Measurements from ENCODE around the gene UROS. TPM values are rescaled to one million over a fixed set of nuclear protein-coding genes. Genes with fewer than 3 reads are reported as not detected.

Gene UROS
- total RNA-seq, 1 experiment from 2014 or later, result 101 TPM

DNA sequence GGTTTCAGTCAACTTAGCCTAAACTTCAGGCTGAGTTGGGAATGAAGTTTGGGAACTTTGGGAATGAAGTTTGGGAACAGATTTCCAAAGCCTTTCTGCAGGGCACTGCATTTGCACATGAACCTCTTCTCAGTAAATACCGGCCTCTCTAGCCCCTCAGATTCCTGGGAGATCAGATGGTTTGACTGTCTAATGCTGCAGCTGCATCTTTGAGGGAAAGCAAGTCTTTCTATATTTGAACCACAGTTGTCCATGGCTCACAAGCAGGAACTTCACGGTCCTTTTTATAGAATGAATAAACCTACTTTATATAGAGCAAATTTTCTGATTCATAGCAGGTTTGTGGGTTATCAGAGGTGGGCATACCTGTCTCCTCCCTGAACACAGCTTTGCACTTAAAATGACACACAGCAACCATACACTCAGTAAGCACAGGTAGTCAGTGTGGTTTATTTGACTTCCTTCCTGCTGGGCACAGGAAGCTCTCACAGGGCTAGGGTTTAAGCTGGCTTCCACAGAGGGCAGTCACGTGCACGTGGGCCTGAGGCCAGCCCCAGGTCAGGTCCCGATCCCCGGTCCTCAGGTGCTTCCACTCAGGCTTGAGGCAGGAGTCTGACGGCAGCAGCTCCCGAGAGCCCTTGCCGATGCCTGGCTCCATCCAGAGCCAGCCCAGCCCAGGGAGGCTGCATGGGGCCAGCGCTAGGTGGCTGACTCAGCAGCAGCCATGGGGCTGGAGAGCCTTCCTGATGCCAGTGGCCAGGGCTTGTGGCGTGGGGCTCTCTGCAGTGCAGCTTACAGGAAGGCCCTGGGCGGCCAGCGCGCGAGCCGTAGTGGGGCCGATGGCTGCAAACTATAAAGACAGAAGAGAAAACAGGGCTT lies 34.7 kb downstream of the UROS start:
- DNase-seq (ENCODE audit: low spot score), result no peak

DNA sequence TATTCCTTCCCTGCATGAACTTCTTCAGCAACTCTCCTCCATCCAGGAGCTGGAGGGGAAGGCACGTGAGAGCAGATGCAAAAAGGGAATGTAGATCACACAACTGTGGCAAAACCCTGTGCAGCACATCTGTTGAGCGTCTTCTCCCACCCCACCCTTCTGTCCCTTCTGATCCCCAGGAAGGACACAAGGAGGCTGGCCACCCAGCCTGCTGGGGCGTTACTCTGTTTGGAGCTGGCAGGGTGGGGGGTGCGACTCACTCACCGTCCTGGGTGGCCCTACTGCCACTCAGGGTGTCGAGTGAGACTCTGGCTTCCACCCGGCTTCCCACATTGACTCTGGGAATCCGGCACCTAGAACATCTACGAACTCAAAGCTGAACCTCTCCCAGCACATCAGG lies 37.3 kb downstream of the UROS start:
- no peak for DNase-seq (ENCODE audit: low spot score)

DNA sequence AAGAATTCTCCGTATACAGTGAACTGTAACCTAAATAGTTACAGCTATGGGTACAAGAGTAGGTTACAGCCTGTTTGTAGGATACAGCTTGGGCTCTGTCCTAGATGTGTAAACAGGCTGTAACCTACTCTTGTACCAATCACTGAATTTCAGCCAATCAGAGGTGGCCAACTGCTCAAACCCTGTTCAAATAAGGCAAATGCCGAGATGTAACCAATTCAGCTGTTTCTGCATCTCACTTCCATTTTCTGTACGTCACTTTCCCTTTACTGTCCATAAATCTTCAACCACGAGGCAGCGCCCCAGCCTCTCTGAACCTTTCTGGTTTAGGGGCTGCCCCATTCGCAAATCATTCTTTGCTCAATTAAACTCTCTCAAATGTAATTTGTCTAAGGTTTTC lies 39.1 kb downstream of the UROS start:
- no peak for DNase-seq (ENCODE audit: low spot score)

DNA sequence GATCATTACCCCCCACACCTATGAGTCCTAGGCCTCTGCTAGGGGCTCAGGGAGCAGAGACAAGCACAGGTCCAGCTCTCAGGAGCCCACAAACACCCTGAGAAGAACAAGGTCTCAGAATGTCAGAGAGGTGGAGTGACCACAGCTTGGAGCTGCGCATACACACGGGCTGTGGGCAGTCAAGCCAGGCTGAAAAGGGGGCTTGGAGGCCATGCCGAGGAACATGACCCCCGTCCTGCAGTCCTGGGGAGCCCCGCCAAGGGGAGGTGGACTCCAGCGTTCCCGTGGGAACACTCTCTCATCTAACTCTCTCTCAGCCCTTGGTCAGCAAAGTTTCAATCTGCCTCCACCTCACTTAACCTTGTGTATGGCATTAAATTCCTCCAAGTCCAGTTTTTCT lies 39.6 kb downstream of the UROS start:
- DNase-seq (ENCODE audit: low spot score), result no peak

DNA sequence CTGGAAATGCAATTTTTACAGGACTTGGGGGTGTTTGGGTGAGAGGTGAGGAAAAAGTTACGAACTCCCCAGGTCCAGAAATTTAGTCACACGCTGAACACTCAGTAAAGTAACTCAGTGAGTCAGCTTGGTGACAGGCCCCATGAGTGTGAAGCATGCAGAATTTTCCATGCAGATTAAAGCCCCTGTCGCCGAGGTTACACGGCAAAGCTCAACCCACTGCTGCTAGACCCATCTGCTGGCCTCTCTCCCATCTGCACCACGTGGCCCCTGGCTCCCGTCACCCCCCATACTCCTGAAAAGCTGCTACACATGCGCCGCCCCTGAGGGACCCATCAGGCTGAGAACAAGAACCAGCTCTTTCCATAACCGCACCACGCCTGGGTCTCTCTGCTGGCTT lies 40.4 kb downstream of the UROS start:
- no peak for DNase-seq (ENCODE audit: low spot score)

DNA sequence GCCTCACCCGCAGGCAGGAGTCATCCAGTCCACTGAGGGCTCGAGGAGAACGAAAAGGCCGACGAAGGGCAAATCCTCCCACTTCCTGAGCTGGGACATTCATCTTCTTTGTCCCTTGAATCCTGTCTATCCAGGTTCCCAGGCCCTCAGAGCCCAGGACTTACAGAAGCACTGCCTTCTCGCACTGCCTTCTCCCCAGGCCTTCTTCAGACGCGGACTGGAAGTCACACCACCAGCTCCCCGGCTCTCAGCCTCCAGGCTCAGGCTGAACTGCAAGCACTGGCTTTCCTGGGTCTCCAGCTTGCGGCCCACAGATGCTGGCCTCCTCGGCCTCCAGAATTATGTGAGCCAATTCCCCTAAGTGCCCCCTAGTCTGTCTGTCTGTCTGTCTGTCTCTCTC lies 41.0 kb downstream of the UROS start:
- no peak for DNase-seq (ENCODE audit: low spot score)

DNA sequence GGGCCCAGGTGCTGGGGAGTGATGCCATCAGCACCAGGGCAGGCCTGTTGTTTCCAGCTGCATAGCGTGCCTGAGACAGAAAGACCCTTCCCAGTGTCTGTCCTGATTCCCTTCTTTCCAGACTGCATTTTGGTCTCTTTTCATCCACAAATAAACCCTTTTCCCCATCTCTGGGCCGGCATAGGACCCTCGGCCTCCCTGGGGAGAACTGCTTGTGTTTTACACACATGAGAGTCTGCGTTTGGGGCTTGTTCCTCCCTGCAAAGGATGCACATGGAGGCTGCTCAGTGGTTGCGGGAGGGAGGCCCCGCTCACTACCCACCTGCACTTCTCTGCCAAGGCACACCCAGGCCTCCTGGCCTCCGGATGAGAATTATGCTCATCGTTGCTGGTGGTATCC lies 41.7 kb downstream of the UROS start:
- DNase-seq (ENCODE audit: low spot score), result no peak

DNA sequence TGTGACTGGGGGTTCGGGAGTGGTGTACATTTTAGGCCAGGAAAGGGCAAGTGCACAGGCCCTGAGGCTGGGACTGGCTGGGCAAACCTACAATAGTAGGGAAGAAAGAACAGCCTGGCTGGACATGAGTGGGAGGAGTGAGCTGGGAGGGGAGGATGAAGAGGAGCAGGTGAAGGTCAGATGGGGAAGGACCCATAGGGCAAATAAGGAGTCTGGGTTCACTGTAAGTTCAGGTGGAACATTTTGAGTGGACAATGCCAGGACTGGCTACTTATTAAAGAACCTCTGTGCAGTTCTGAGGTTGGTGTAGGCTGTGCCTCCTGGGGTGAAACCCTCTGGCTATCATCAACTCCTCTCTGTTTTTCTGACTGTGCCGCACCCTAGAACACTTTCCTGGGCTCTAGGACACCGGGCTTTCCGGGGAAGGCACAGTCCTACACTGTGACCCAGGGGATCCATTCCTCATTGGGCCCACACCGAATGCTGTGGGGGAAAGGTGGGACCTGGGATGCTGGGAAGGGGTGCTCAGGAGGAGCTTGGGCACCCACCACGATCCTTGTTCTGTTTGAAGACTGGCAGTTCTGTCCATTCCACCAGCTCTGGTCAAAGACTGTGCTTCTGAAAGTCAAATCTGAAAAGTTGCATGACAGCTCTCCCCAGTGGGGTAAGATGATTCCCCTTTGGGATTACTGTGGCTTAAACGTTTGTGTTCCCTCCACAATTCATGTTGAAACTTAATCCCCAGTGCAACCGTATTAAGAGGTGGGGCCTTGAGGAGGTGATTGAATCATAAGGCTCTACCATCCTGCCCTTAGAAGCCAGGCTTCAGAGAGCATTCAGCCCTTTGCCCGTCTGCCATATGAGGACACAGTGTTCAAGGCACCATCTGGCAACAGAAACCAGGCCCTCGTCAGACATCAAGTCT lies 43.4 kb downstream of the UROS start:
- no peak for DNase-seq (ENCODE audit: low spot score)

DNA sequence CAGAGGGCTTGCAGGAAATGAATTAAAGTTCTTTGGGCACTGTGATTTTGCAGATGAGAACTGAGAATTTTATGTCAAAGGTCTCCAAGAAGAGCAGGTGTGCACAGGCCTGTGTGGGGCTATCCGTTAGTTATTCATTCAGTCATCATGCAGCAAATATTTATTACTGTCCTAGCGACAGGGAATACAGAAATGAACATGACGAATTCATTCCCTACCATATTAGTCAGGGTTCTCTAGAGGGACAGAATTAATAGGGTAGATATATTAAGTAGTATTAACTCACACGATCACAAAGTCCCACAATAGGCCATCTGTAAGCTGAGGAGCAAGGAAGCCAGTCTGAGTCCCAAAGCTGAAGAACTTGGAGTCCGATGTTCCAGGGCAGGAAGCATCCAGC lies 44.5 kb downstream of the UROS start:
- DNase-seq (ENCODE audit: low spot score), result no peak

DNA sequence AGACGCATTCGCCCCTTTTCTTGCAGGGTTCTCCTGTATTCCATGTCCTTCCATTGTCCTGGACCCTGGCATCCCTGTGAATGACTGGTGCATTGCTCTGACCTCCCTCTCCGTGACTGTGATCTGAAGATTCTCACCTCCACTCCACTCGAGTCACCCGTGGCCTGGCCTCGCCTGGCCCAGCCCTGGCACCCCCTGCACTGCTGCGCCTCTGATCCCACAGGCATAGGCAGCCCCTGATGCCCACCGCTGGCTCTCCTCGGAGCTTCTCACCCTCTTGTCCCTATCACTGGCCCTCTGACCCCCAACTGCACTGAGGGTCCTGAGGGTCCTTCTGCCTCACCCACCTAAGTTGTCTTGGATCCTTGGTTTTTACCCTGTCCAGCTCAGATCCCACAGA lies 45.3 kb downstream of the UROS start:
- DNase-seq (ENCODE audit: low spot score), result no peak

DNA sequence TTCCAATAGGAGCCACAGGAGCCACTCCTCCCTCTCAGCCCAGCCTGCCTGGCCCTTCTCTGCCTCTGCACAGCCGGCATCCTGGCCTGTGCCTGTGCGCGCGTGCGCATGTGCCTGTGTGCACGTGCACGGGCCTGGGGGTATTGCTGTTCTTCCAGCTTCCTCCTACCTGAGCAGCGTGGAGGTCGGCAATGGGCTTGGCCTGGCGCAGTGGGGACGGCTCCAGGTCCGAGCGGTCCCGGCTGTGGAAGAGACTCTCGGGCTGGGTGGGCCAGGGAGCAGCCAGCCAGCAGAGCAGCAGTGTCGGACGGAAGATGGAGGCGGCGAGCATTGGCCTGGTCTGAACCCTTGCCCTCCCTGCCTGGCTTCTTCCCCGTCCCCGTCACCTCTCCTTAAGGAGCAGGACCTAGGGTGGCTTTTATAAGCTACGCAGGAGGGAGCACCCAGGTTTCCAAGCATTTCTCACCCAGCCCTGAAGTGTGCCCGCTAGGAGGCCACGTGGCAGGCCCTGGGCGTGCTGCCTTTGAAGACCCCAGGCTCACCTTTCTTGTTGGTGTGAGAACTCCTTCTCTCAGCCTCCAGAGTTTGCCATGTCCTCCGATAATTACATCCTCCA lies 47.5 kb downstream of the UROS start, which contains the start of gene MMP21:
TSS of gene MMP21 (minus strand) at position 331 of the 616 bp plus-strand sequence. CDS start at position 331, 0 bp downstream.
- DNase-seq (ENCODE audit: low spot score), result no peak

DNA sequence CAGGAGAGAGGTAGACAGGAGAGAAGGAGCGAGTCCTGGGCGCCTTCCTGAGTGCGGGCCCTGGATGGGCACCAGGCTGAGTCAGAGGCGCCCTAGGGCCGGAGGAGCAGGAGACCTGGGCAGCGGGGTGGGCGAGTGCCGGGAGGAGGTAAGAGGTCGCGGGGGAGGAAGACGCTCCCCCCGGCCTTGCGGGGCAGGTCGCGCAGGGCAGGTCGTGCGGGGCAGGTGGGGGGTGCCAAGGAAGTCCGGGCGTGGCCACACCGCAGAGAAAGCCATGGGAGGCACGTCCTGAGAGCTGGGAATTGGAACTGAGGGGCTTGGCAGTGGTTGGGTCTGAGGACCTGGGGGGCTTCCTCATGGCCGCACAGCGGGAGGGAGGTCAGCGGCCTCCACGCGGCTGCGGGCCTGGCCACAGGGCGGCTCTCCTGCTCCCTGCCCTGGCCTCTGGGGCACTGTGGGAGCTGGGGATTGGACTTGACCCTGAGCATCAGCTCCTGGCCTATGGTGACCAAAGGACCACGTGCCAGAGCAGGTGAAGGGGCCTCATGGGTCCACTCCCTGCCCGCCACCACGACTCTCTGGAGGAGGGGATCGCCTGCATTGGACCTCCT lies 48.4 kb downstream of the UROS start:
- no peak for DNase-seq (ENCODE audit: low spot score)

DNA sequence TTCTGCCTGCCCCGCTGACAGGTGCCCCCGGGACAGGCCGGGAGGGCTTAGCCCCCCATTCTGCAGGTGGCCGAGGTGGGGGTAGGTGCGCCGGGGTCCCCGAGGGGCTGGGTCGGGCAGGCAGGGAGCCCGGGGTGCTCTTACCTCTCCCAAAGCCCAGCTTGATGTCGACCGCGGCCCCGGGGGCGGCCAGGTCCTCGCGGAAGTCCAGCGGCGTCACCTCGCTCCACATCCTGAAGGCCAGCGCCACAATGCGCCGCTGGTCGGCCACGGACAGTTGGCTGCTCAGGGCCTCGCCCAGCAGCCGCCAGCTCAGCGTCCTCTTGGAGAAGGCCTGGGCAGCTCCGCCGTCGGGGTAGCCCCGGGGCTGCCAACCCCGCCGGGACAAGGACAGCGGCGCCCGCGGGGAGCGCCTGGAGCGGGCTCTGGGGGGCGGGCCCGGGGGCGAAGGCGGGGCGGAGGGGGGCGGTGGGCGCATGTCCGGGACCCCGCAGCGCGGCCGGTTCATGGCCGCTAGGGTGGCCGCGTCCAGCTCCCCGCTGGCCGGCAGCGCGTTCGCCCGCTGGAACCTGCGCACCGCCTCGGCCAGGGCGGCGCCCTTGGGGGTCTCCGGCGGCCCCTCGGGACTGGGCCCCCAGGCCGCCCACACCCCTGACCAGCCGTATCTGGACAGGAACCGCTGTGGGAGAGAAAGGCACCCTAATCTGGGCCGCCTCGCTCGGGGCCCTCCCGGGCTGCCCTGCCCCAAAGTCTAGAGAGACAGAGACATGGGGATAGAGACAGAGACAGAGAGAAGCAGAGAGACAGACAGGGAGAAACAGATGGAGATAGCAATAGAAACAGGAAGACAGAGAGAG lies 49.1 kb downstream of the UROS start:
- no peak for DNase-seq (ENCODE audit: low spot score)

DNA sequence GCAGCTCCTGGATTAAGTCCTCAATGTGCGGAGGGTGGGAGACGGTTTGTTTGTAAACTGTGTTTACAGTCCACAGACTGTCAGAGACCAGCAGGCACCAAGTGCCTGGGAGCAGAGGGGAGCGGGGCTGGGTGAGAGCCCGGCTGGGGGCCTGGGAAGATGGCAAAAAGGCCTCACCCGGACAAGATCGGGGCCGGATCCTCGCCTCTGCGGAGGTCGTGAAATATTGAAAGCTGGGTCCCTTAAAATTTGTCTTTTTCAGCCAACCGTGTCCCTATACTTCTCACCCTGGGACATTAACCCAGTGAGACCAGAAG lies 50.2 kb downstream of the UROS start:
- no peak for DNase-seq (ENCODE audit: low spot score)

DNA sequence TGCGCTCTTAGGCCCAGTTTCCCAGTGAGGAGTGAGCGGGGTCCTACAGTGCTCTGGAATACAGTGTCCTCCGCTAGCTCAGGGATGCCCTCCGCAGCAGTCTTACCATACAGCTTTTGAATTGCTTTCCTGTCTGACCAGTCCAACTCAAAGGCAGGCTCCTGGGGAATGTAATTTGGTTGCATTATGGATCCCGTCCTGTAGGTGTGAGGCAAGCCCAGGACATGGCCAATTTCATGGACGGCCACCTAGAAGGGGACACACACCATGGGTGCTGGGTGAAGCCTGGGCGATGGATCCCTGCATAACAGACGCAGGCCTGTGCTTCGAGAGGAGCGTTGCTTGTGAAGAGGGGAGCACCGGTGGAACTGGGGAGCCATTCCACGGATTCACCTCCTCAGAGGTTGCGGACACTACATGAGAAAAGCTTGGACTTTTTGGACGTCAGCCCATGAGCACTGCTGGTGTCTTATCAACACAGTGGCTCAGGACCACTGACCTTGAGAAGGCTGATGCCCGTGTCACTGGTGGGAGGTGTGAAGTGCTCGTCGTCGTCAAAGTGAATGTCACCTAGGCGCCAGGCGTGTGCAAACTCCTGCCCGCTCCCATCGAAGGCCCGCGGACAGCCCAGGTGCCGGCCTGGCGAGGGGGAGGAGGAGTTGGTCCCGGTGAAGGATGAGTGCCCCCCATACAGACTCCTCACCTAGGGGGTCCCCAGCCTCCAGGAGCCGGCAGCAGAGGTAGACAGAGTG lies 50.8 kb downstream of the UROS start:
- no peak for DNase-seq (ENCODE audit: low spot score)

DNA sequence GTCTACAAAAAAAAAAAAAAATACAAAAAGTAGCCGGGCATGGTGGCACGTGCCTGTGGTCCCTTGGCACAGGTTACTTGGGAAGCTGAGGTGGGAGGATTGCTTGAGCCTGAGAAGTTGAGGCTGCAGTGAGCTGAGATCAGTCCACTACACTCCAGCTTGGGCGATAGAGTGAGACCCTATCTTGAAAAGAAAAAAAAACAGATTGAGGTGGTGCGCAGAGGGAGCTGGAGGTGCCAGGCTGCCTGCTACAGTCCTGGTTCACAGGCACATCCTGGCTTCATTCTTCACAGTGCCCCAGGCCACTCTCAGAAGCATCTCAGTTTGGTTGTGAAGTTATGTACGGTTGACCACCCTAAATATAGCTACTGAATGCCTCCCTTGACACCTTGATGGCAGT lies 52.2 kb downstream of the UROS start:
- no peak for DNase-seq (ENCODE audit: low spot score)

DNA sequence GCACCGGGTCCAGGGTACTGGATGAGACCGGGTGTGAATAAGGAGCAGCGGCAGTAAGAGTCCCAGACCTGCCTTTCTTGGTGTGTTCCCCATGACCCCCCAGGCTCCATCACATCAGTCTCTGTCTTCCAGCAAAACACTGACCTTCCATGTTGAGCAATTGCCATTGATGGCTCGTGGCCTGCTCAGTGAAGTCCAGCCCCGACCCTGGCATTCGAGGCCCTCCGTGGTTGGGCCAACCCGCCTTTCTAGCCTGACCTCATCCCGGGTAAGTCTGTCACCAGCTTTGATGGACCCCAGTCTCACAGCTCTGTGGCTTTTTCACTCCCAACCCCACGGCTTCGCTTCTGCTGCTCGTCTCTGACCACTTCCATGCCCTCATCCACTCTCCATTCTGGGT lies 53.9 kb downstream of the UROS start:
- DNase-seq (ENCODE audit: low spot score), result no peak

DNA sequence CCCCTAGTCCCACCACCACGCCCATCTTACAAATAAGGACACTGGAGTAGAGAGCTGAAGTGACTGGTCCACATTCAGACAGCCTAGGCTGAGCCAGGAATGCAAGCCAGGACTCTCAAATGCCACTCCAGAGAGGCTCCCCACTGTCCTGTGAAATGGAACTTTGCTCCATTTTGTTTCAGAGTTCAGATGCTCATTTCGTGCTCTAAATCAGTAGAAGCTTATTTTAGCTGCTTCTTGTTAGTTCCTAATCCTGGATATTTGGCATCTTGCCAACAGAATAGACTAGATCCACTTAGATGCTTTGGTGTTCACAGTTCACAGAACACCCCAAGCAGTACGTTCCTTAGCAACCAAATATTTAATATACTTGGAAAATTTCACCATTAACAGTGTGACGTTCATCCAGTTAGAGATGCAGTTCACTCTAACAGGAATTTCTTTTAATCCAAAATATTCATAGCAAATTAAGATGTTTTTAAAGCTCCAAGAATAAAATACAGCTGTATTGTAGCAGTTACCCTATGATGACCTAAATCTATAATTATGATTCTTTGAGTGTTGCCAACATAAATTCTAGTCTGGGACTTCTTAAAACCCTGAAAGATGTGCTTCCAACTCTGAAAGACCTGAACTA lies 54.7 kb downstream of the UROS start:
- DNase-seq (ENCODE audit: low spot score), result no peak

DNA sequence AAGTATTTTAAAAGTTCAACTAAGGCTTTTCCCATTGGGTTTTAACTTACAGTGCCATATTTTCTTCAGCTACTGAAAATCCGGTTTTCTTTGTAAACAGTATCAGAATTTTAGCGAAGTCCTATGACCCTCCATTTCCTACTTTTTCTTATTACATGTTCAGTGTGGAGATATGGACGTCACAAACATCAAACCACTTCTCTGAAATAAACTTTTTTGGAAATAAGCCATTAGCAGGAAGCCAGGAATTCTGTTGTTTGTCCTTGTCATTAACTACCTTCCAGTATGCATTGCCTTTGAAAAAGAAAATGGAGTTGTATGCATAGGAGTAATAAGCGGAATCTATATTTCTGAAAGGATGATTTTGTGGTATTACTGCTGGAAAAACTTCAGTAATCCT lies 56.5 kb downstream of the UROS start:
- no peak for DNase-seq (ENCODE audit: low spot score)

DNA sequence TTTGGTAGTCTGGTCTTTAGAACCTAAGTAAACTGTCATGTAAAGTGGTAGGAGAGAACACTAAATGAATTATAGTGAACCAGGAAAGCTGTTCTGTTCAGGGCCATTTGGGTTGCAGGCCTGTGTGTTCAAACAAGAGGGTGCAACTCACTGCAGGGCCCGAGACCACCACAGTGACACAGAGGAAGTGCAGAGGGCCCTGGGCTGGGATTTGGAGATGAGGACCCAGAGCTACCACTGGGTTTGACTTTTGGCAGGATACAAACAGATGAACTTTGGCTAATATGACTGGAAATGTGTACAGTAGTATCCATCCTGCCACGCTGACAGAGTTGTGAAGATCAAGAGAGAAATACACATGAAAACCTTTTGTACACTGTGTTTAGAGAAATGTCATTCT lies 57.2 kb downstream of the UROS start:
- no peak for DNase-seq (ENCODE audit: low spot score)
